Activated T-helper 2 cell treated with anti-CD3 and anti-CD28 coated beads, Interferon-gamma antibody, Interleukin-2, Interleukin-4, amounts not matched to agents 10 μg/mL and 5 μg/mL and 100 μg/mL, durations not matched to agents 14 hours and 24 hours and 36 hours (primary cell): ENCODE results near the gene STAT6. TPM values are rescaled to one million over a fixed set of nuclear protein-coding genes. Genes with fewer than 3 reads are reported as not detected.
"Not testable (repeated sequence)": the region's sequence is repeated elsewhere in the genome, so short reads cannot be mapped to it uniquely, and the experiment has no call there.

Source experiments
- DNase-seq: peaks from one replicate; pipeline ENCODE4 v3.0.0; 2021; ENCODE audit warnings: low spot score
- H3K27ac Mint-ChIP-seq: one replicate; pipeline ENCODE4 v1.8.0; 2021; ENCODE audit warnings: mixed read lengths
- H3K27me3 Mint-ChIP-seq: one replicate; pipeline ENCODE4 v1.8.0; 2021; ENCODE audit warnings: low read depth, mixed read lengths
- H3K36me3 Mint-ChIP-seq: one replicate; pipeline ENCODE4 v1.8.0; 2021; ENCODE audit warnings: low read depth, mixed read lengths
- H3K4me1 Mint-ChIP-seq: one replicate; pipeline ENCODE4 v1.8.0; 2021; ENCODE audit warnings: low read depth, mixed read lengths
- H3K4me3 Mint-ChIP-seq: one replicate; pipeline ENCODE4 v1.8.0; 2021; ENCODE audit warnings: low read depth, mild to moderate bottlenecking, moderate library complexity, mixed read lengths
- H3K9me3 Mint-ChIP-seq: one replicate; pipeline ENCODE4 v1.8.0; 2021; ENCODE audit warnings: mixed read lengths
- intact Hi-C: fragments of 100-400 bp; cut with micrococcal nuclease; formaldehyde crosslinking; loops from one replicate; pipeline ENCODE4 v1.15.1; 2023
- total RNA-seq: library from RNA; stranded (reverse); gene quantifications from 2 replicates; pipeline ENCODE4 v1.2.3, GENCODE V29; 2022

Gene STAT6
- total RNA-seq, 1 donor from 2014 or later: 341 TPM

DNA sequence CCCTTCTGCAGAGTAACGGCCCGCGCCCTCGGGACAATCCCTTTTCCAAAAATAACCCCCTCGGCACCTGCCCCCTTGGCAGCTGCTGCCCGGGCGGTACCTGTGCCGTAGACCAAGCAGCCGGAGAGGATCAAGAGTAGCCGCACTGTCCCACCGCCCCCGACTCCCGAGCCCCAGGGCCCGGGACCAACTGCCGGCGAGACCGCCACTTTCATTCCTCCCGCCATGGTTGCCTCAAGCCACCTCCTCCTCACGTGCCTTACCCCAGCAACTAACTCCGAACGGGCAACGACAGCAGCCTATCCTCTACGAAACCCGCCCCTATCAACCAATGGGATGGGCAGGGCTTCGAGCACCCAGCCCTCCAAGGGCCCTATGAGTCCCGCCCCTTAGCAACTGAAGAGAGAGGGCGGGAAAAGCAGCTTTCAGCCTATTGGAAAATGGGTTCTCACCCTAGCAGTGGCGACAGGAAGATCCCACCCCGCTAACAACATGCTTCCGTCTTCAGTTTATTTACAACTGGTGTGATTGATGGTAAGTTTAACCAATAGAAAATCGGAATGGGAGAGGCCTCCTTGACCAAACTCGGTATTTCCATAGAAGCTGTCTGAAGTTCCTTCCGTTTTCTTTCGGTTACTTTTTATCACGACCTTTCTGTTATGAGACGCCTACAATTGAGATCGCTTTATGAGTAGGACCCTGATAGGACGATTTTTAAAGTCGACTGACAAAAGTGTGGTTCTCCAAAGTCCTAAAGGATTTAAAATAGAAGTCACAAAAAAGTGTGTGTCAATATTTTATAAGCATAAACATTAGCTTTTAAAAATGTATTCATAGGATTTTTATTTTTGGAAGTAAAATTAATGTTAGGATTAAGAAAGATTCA is 32.4 kb downstream of the STAT6 start, which contains the start of gene NEMP1:
Gene NEMP1 (minus strand): TSS at position 273 of the 886 bp plus-strand sequence. CDS start 46 bp downstream, at position 227.
- Mint-ChIP-seq H3K27ac (peak within 1 kb of the TSS; percentile 98), H3K4me1 (peaks cover 27% of the 10 kb centered on the region), H3K36me3 (peaks cover 41% of the 10 kb centered on the region), H3K9me3 (no peaks in the 10 kb centered on the region), H3K4me3 (peak within 1 kb of the TSS; percentile 100), H3K27me3 (no peaks in the 10 kb centered on the region)
- DNase-seq: peak; percentile 97
- intact Hi-C loops: loop anchor here (1.0 to 2.0 kb wide), 5 partner anchors 9 to 558 kb away; partner anchors contain the start of genes NACA and RBMS2

DNA sequence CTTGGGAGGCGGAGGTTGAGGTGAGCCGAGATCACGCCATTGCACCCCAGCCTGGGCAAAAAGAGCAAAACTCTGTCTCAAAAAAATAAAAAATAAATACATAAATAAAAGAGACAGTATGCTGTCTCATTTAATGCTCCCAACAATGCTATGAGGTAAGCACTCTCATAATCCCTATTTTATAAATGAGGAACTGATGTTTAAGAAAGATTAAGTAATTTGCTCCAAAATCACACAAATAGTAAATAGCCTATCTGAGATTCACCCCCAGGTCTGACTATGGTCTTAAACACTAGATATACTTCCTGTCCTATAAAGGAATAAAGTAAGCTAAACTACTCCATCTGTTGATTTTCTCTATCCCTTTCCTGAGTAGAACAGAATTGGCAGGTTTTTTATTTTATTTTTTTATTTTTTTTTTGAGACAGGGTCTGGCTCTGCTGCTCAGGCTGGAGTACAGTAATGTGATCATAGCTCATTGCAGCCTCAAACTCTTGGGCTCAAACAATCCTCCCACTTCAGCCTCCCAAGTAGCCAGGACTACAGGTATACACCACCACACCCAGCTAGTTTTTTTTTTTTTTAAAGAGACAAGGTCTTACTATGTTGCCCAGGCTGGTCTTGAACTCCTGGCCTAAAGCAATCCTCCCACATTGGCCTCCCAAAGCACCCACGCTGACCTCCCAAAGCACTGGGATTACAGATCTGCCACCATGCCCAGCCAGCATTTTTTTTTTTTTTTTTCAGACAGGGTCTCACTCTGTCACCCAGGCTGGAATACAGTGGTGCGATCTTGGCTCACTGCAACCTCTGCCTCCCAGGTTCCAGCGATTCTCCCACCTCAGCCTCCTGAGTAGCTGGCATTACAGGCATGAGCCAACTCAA is 37.4 kb downstream of the STAT6 start:
- Mint-ChIP-seq H3K4me1 (peaks cover 39% of the 10 kb centered on the region), H3K36me3 (peaks cover 79% of the 10 kb centered on the region)
- H3K27ac Mint-ChIP-seq, H3K4me3 Mint-ChIP-seq, intact Hi-C loops, H3K27me3 Mint-ChIP-seq, DNase-seq, H3K9me3 Mint-ChIP-seq: not testable (repeated sequence)

DNA sequence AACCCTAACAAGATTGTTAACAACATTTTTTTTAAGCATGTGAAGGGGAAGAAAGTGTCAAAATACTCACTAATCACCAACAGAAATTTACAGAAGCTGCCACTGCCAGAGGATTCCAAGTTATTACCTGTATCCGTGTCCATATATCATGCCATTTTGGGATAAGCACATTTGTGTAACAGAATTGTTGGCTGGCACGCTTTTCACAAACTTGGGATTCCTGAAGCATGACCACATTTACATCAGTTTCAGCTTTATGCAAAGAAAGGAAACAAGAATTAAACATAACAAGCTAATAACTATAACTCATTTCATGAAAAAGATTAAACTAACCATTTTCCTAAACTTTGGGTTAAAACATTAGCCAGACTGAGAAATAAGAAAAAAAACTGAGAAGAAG is 38.5 kb downstream of the STAT6 start:
- peaks cover 79% of the 10 kb centered on the region for H3K36me3 Mint-ChIP-seq
- H3K4me3 Mint-ChIP-seq: peak overlapping the region; percentile 17
- no peaks in the 10 kb centered on the region for H3K27me3 Mint-ChIP-seq
- no peak for DNase-seq
- H3K9me3 Mint-ChIP-seq: no peaks in the 10 kb centered on the region
- peak overlapping the region; percentile 67 for H3K27ac Mint-ChIP-seq
- peaks cover 43% of the 10 kb centered on the region for H3K4me1 Mint-ChIP-seq
- intact Hi-C loops: no loop called here

DNA sequence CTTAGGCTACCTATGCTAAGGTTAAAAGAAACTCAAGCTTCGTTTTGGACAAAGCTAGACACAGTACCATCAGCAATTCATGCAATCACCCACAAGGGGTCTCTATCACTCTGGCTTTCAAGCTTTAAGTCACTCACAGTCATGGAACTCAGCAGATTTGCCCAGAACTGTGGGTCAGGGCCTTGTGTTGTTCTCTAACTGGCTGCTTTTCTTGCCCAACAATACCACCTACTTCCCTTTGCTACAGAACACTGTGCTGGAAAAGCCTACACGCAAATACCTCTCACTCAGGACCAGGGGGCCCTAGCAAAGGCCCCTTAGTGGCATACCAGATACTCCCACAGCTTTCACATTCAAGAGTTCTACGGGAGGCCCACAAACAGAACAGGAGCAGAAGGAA is 41.6 kb downstream of the STAT6 start:
- peaks cover 78% of the 10 kb centered on the region for H3K36me3 Mint-ChIP-seq
- H3K27ac Mint-ChIP-seq: peak overlapping the region; percentile 88
- peak; percentile 46 for DNase-seq
- intact Hi-C loops: loop anchor here (1.0 to 2.0 kb wide), 5 partner anchors 9 to 113 kb away; partner anchors contain the start of genes NAB2 and NEMP1
- H3K9me3 Mint-ChIP-seq: peaks cover 5% of the 10 kb centered on the region
- peaks cover 56% of the 10 kb centered on the region for H3K4me1 Mint-ChIP-seq
- H3K4me3 Mint-ChIP-seq: peak overlapping the region; percentile 30
- H3K27me3 Mint-ChIP-seq: no peaks in the 10 kb centered on the region

DNA sequence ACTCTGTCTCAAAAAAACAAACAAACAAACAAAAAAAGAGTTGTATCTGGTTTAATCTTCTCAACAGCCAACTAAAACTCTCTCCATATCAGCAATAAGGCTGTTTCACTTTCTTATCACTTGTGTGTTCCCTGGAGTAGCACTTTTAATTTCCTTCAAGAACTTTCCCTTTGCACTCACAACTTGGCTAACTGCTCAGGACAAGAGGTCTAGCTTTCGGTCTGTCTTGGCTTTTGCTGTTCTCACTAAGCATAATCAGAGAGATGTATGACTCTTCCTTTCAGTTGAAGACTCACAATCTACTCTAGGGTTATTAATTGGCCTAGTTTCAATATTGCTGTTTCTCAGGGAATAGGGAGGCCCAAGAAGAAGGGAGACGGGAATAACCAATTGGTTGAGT is 44.9 kb downstream of the STAT6 start:
- Mint-ChIP-seq H3K9me3 (peaks cover 5% of the 10 kb centered on the region), H3K4me1 (peaks cover 59% of the 10 kb centered on the region), H3K27me3 (no peaks in the 10 kb centered on the region), H3K27ac (peak overlapping the region; percentile 91), H3K4me3 (peak overlapping the region; percentile 45), H3K36me3 (peaks cover 84% of the 10 kb centered on the region)
- DNase-seq: no peak
- intact Hi-C loops: no loop called here

DNA sequence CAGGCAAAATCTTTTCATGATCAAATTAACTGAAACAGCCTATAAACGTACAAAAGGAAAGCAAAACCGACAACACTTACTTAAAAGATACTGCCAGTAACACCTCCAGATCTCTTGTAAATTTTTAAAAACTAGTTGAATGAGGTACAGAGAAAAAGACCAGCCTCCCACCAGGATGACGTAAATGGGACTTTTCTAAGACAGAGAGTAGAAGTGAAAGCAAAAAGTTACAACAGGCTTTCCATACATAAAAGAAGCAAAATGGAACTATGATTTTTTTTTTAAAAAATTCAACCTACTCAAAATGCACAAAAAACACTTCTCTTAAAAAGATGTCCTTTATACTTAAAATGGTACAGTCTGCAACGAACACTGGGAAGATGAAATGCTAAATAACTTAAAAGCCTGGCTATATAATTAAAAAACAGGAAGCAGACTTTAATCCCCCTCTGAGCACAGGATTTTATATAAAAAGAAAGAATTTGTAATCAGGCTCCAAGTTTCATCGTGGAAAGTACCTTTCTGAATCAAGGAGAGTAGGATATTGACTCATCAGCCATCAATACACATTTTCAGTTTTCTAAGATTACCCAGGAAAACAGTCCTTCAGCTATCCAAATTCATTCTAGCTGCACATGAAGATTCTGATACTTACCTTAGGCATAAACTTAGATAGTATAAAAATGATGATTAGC is 47.0 kb downstream of the STAT6 start:
- H3K27me3 Mint-ChIP-seq: no peaks in the 10 kb centered on the region
- H3K9me3 Mint-ChIP-seq: peaks cover 5% of the 10 kb centered on the region
- peaks cover 41% of the 10 kb centered on the region for H3K4me1 Mint-ChIP-seq
- H3K27ac Mint-ChIP-seq: peak overlapping the region; percentile 98
- DNase-seq: peak; percentile 52
- H3K4me3 Mint-ChIP-seq: peak overlapping the region; percentile 80
- intact Hi-C loops: loop anchor here (1.0 to 2.0 kb wide), 6 partner anchors 15 to 312 kb away; partner anchors contain the start of genes NEMP1 and PRIM1
- peaks cover 83% of the 10 kb centered on the region for H3K36me3 Mint-ChIP-seq

DNA sequence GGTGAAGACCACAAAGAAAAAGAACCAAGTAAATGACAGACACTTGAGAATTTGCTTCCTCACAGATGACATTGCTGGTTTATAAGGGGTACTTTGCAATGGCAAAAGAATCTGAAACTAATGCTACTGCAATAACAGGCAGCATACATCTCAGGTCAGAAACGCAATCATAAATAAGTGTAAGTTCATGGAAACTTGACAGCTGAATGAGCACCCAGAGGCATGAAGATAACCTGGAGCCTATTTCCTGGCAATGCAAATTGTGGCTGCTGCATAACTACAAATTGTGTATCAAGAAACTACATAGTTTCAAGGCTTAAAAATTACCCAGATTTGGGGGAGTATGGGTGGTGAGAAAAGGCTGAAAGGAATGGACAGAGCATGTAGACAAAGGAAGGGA is 52.7 kb downstream of the STAT6 start:
- Mint-ChIP-seq H3K9me3 (no peaks in the 10 kb centered on the region), H3K27me3 (no peaks in the 10 kb centered on the region), H3K27ac (peak overlapping the region; percentile 5), H3K4me1 (peaks cover 16% of the 10 kb centered on the region), H3K4me3 (no peak overlapping the region), H3K36me3 (peaks cover 86% of the 10 kb centered on the region)
- intact Hi-C loops: no loop called here
- no peak for DNase-seq

DNA sequence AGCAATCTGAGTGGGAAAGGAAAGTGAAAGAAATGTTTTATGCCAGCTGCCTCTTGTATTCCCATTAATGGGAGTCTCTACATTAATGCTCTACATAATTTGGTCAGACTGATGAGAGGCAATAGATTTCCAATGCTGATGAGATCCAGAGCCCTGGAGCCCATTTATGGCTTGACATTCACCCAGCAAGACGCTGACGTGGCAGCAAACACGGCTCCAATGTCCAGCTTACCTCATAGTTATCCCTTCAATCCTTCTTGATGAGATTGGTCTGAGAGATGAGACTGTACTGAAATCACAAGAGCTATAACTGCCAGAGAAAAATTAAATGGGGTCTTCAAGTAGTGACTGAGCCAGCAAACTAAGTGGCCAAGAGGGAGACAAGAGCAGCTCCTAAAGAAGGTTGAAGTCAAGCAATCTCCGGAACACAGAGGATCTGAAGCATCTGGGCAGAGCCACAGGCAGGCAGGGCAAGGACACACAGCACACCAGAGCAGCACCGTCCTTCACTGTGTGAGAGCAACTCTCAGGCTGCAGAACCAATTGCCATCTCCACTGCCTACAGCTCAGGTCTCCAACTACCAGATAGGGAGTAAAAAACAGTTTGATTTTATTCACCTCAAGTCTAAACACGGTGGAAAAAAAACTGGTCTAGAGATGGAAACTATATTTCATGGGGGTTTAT is 54.0 kb downstream of the STAT6 start:
- intact Hi-C loops: no loop called here
- Mint-ChIP-seq H3K27ac (no peak overlapping the region), H3K4me3 (no peak overlapping the region), H3K9me3 (no peaks in the 10 kb centered on the region), H3K4me1 (peaks cover 13% of the 10 kb centered on the region), H3K27me3 (no peaks in the 10 kb centered on the region), H3K36me3 (peaks cover 85% of the 10 kb centered on the region)
- no peak for DNase-seq

DNA sequence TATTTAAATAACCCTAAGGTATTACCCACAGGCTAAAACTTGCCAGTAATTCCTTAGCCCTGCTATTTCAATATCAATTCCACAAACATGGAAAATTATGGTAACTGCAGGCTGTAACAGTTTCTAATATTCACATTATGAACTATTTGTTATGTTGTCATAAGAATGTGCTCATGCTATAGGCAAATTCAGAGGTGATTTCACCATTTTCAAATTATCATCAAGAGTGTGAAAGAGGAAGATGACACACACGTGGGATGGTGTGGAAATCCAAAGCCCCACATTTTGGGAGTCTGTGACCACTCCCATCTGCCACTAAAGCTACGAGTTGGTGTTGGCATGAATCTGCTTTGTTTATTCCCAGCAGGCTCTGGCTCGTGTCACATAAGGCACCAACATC is 55.3 kb downstream of the STAT6 start:
- Mint-ChIP-seq H3K9me3 (no peaks in the 10 kb centered on the region), H3K27ac (no peak overlapping the region), H3K27me3 (no peaks in the 10 kb centered on the region), H3K4me1 (peaks cover 15% of the 10 kb centered on the region), H3K36me3 (peaks cover 77% of the 10 kb centered on the region), H3K4me3 (no peak overlapping the region)
- DNase-seq: no peak
- intact Hi-C loops: no loop called here

DNA sequence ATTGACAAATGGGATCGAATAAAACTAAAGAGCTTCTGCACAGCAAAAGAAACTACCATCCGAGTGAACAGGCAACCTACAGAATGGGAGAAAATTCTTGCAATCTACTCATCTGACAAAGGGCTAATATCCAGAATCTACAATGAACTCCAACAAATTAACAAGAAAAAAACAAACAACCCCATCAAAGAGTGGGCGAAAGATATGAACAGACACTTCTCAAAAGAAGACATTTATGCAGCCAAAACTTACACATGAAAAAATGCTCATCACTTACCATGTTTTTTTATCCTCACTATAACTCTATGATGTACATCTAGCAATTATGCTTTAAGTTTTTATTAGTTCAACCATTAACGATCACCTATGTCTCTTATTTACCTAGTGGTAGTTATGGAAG is 57.3 kb downstream of the STAT6 start:
- intact Hi-C loops, DNase-seq, H3K9me3 Mint-ChIP-seq: not testable (repeated sequence)

DNA sequence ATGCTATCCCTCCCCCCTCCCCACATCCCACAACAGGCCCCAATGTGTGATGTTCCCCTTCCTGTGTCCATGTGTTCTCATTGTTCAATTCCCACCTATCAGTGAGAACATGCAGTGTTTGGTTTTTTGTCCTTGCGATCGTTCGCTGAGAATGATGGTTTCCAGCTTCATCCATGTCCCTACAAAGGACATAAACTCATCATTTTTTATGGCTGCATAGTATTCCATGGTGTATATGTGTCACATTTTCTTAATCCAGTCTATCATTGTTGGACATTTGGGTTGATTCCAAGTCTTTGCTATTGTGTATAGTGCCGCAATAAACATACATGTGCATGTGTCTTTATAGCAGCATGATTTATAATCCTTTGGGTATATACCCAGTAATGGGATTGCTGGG is 58.0 kb downstream of the STAT6 start:
- DNase-seq, H3K9me3 Mint-ChIP-seq, H3K27ac Mint-ChIP-seq, H3K4me3 Mint-ChIP-seq, H3K27me3 Mint-ChIP-seq, intact Hi-C loops: not testable (repeated sequence)
- Mint-ChIP-seq H3K4me1 (peaks cover 18% of the 10 kb centered on the region), H3K36me3 (peaks cover 50% of the 10 kb centered on the region)

More for the DNA sequence above, 57.3 kb downstream of the STAT6 start:
- H3K4me1 Mint-ChIP-seq: peaks cover 17% of the 10 kb centered on the region
- H3K27ac Mint-ChIP-seq, H3K4me3 Mint-ChIP-seq, H3K27me3 Mint-ChIP-seq: not testable (repeated sequence)
- H3K36me3 Mint-ChIP-seq: peaks cover 58% of the 10 kb centered on the region

DNA sequence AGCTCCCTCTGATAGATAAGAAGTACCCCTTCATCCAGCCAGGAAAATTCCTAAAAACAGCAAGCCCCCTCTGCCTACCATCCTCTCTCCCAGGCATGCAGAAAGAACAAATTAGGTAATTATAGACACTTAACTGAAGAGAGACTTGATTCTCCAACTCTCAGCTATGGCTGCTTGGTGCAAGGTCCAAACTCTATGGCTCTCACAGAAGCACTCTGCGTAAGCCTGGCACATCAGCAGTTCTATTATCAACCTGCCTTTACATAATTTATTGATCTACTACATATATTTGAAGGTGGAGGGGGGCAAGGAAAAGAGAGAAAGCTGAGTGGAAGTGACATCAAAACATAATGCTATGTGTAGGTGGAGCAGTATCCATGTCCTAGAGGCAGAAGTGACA is 60.2 kb downstream of the STAT6 start:
- Mint-ChIP-seq H3K27ac (no peak overlapping the region), H3K9me3 (no peaks in the 10 kb centered on the region), H3K4me1 (peaks cover 35% of the 10 kb centered on the region), H3K4me3 (no peak overlapping the region), H3K27me3 (no peaks in the 10 kb centered on the region), H3K36me3 (peaks cover 31% of the 10 kb centered on the region)
- intact Hi-C loops: no loop called here
- DNase-seq: no peak
